GM19193 (cell line): ENCODE data around the gene EPN2.

Experiments used
- POLR2A ChIP-seq: IDR thresholded peaks from 4 replicates; pipeline ENCODE4 v1.6.1; 2011; ENCODE audit not compliant: insufficient read depth, insufficient read length; ENCODE audit errors: extremely low read depth

The EPN2 gene

DNA sequence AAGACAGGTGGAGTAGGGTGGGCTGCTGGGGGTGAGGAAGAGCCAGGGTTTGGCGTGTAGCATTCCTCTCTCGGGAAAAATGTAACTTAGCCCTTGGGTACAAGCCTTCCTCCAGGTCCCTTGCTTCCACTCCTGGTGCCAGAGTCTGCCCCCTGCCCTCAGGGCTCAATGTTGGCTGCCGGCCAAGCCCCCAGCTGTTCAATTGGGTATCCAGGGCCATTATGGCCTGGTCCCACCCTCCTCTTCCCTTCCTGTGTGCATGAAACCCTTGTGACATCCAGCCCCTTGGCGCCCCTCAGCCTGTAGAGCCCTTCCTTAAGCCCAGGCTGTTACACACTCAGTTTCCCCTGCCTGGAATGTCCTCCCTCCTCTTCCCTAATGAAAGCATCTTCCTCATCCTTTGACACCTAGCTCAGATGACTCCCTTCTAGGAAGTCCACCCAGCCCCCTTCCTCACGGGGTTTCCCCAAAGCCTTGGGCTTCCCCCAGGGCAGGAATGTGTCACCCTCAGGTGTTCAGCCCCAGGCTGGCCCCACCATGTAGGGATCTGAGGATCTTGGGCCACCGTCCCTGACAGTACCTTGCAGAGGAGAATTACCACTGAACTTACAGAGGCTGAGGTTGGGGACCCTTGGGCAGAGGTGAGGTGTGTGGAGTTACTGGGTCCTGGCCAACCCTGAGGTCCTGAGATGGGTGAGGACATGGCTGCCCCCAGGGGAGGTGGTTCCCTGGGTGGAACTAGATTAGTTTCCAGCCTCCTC is 95.4 kb downstream of the EPN2 start:
- no peak for TF ChIP-seq POLR2A

DNA sequence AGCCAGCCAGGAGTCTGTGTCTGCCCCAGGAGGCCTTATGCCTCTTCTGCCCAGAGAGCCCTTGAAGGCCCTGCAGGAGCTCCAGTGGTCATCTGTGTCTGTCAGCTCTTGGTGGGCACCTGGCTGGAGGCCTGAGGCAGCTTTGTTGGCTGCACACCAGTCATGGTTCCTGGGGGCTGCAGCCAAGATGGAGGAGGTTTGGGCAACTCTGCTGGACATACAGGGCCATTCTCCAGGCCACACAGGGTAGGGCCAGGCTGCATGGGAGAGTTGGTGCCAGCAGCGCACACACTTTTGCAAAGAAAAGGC is 95.9 kb downstream of the EPN2 start:
- TF ChIP-seq POLR2A = no peak

DNA sequence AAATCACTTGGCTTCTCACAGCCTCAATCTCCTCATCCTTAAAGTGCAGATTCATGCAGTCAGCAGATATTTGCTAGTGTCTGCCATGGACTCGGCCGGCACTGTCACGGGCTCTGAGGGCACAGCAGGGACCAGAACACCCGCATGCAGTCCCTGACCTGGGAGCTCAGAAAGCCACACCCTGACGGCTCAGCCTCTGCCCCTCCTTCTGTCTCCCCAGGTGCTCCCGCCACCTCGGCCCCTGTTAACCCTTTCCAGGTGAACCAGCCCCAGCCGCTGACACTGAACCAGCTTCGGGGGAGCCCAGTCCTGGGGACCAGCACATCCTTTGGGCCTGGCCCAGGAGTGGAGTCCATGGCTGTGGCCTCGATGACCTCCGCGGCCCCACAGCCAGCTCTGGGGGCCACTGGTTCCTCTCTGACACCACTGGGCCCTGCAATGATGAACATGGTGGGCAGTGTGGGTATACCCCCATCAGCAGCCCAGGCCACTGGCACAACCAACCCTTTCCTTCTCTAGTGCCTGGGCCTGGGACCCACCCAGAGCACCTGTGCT is 96.6 kb downstream of the EPN2 start:
- no peak for TF ChIP-seq POLR2A

DNA sequence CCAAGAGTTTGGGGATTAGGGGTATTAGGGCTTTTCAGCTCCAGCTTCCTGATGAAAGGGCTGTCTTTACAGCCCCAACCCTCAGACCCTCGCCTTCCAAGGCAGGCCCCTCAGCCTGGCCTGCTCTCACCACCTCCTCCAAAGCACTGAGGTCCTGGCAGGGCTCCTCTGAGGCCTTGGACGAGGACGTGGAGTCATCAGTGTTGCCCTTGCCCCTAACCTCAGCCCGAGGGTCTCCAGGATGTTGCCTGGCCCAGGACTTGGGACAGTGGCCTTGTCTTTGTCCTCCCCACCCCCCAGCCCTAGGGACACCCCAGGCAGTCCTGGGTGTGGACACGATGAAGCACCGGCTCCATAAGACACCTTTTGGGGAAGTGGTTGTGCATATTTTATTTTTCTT is 97.2 kb downstream of the EPN2 start:
- no peak for TF ChIP-seq POLR2A

DNA sequence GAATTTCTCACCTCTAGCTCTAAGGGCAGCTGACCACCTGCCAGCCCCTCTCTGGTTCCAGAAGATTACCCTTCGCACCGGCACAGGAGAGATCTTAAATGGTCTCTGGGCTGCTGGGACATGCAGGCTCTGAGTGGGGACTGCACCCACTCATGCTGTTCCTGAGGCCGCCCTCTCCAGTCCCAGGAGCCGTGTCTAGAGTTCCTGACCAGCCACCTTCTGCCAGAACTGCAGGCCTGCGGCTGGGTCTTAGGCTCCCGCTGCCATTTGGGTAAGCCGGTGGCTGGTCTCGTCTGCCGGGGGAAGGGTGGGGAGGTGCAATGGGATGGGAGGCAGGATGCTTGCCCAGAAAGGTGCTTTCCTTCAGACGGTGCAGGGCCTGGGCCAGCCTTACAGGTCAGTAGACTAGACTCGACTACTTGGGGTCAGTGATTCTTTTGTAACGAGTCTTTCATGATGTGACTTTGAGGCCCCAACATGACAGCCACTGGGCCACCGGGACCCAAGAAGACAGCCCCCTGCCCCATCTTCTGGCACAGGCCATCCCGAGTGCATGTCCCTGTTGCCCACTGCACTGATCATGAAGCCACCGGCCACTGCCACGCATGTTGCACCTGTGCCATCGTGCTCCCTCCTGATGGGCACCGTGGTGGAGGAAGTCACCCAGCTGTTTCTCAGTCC is 98.9 kb downstream of the EPN2 start:
- no peak for TF ChIP-seq POLR2A

DNA sequence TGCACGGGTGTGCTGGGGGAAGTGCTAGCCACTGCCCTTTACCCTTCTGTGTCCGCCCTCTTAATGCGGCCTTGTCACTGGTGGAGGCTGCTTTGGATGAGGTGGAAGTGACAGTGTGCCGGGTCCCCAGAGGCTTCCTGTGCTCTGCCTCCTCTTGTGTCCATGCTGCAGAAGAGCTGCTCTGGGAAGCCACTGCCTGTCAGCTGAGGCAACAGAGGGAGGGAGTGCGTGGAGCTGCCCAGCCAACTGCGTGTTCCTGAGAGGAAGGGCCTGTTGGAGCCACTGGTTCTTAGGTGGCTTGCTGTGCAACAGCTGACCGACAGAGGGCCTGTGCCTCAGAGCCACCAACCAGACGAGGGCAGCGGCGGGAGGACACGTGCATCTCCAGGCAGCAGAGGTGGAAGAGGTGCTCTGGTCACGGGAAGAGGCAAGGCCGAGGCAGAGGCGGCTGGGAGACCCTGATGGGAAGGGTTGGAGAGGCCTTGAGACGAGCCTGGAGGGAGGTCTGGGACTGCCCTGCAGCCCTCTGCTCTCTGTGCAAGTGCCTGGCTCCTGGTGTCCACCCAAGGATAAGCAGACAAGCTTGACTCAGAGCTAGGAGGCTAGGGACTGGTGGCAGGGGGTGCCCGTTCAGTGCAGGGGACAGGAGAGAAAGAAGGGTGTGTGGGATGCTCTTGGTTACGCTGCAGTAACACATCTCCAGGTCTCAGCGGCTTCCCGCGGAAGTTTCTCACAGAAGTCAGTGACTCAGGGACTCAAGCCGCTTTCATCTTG is 100.0 kb downstream of the EPN2 start:
- TF ChIP-seq POLR2A = no peak

DNA sequence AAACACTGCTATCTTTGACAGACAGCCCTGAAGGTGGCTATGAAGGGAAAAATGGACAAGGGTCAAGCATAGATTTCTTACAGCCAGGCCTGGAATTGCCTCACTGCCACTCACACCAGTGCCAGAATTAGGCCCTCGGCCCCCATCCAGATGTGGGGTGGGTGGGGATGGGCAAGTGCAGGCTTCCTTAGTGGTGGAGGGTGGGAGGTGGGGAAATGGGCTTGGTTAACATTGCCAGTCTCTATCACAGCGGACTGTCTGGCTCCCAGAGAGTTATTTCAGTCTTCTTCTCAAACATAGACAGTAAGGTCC is 100.5 kb downstream of the EPN2 start:
- TF ChIP-seq POLR2A = no peak

DNA sequence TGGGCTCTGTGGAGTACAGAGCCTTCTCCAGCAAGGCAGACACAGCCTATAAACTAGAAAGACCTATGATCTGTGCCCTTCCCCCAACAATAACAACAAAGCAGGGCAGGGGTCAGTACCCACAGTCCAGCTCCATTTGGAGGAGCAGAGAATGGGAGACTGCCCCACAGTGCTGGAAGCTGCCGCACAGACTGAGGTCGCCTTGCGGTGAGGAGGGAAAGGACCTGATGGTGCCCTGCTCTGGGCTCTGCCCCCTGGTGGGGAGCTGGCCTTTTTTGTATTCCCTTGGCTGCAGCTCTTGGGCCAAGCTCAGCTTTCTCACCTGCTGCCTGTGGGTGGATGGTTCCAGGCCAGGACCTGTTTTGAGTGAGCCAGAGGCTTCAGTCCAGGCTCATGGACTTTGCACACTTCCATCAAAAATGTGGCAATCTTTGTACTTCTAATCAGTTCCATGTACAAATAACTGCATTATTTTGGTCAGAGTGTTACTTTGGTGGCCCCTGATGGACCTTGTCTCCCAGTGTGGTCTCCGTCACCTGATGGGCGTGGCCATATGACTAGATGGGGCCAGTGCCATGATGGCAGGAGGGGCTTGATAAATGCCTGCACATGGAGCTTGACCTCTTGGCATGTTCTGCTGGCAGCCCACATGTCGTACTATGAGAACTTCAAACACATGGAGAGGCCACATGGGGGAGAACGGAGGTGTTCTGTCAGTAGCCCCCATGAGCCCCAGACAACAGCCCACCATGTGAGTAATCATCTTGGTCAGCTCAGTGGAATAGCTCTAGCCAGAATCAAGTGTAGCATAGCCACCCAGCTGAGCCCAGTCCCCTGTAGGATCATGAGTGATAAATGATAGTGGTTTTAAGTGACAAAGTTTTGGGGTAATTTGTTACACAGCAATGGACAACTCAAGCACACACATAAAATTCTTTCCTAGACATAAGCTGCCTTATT is 101.1 kb downstream of the EPN2 start:
- TF ChIP-seq POLR2A = no peak

DNA sequence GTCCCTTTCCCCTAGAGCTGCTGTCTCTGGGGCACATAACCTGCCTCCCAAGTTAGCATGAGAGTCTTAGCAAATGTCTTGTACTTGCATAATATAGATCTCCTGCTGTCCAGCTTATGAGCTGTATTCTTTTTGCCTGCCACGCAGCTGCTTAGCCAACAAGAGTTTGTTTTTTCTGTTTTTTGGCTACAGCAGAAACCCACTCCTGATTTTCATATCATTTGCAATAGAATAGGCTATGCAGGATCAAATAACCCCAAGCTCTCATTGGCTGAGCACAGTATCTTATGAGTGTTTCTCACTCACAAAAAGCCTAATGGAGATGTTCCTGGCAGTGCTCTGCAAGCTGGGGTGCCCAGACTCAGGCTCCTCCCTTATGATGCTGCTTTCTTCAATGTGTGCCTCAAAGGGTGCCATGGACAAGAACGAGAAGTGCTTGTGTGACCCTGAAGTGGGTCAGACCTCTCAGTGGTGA is 102.2 kb downstream of the EPN2 start:
- no peak for TF ChIP-seq POLR2A

DNA sequence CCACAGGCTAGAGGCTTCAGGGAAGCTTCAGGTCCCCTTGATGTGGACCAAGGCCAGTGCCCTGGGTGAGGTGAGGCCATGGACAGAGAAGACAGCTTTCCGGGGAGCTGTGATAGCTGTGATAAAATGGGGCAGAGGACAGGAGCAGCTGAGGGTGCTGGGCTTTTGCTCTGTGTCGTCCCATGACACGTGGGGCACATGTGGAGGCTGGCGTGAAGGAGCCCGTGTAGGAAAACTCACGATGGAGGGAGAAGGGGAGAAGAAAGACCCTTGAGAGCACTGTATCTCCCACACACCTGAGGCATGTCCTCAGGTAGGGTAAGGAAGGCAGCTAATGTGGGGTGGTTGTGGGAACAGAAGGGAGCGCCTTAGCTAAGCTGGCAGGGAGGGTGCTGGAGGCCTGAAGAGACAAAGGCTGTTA is 104.1 kb downstream of the EPN2 start:
- no peak for TF ChIP-seq POLR2A

DNA sequence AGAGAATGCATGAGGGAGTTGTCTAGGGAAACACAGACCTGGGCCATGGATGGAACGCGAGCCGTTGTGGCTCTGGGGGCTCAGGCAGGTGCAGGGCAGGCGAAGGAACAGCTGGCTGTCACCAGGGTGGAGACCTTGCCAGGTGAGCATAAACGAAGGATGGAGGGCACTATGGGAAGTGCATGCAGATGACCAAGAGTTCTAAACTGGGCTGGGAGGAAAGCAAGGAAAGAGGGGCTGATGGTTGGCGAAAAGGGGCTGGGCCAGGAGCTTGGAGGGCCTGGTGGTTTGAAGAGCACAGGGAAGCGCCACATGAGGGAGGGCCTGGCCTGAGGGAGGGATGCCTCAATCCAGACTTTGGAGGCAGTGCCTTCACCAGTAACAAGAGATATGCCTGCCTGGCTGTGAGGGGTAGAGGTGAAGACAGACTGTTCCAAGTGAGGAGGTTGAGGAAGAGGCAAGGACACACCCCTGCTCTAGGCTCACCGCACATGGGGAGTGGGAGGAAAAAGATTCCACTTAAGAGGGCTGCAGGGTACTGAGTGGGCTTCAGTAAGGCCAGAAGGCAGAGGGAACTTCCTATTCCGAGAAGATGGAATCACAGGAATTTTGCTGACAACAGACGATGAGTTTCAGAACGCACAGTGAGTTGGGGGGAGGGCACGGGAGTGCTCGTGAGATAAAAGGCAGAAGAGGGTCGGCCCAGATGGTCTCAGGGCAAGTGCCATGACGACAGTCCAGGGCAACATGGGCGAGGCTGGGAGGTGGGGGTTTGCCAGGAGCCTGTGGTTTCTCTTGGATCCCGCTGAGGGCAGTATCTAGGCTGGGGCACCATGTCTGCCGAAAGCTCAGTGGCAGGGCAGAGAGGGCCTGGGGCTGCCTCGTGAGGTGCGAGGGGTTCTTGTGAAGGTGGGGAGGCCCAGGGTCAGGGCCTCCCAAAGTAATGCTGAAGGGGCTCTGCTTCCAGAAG is 104.8 kb downstream of the EPN2 start:
- no peak for TF ChIP-seq POLR2A

DNA sequence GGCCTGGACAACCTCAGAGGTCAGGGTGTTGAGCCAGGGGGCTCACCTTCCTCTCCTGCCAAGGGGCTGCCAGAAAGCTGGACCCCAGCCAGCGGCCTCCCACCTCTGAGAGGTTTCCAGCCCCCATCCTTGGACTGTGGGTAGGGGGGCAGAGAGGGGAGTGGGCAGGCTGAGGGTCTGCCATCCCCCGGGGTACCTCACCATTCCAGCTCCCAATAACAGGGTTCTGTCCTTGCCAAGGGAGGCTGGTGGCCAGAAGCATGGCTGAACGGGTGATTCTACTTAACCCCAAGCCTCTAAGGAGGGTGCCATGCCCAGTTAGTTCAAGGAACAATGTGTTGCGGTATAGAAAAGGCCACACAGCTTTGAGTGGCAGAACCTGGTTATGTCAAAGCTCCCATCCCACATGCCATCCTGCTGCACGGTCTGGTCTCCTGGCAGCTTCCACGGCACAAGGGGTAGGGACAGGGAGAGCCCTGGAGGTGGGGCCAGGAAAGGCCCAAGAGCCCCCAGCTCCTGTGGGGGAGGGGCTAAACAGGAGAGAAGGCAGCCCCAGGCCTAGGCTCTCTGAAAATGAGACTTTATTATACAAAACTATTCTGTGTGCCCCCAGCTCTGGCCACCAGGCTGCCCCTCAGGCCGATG is 105.6 kb downstream of the EPN2 start:
- TF ChIP-seq POLR2A = no peak

DNA sequence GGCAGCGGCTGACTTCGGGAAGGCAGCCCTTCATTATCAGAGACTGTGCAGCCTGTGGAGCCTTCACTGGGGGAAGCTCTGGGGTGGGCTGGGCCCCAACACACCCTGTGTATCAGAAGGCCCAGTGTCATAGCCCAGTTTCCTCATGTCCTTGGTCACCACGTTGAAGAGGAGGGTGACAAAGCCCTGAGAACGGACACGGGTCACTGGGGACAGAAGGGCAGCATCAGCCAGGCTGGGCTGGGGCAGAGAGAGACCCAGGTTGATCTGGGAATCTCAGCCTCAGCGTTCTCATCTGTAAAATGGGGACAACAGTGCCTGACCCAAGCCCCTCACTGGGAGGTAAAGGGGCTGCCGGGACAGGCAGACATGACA is 106.1 kb downstream of the EPN2 start:
- no peak for TF ChIP-seq POLR2A
